Measurements from ENCODE around the gene PRKCZ.

GRCh38 chr1:2175681-2176454 lies 125.7 kb downstream of the PRKCZ start:
- TF ChIP-seq CTCF (IDR thresholded peaks at IDR 0.05) (no peak), EZH2phosphoT487 (IDR thresholded peaks at IDR 0.05; ENCODE audit: borderline replicate concordance, low read depth) (no peak), MXI1 (IDR thresholded peaks at IDR 0.05; ENCODE audit: low read depth, low read length) (no peak), REST (IDR thresholded peaks at IDR 0.05; ENCODE audit: low read depth, low read length) (no peak), TEAD4 (IDR thresholded peaks at IDR 0.05; ENCODE audit: borderline replicate concordance, insufficient read depth) (no peak), RFX5 (IDR thresholded peaks at IDR 0.05; ENCODE audit: low read length) (no peak), ELF1 (IDR thresholded peaks at IDR 0.05) (no peak)

All from SK-N-SH (cell line).